NCI-H446 (cell line): Measurements from ENCODE around the gene THBS3.
"Not testable (repeated sequence)": the region's sequence is repeated elsewhere in the genome, so short reads cannot be mapped to it uniquely, and the experiment has no call there.

Experiments
- DNase-seq, 2 experiments: peaks; one replicate each; lab custom pipeline; 2025; lab: John Stamatoyannopoulos, UW

THBS3 gene

DNA sequence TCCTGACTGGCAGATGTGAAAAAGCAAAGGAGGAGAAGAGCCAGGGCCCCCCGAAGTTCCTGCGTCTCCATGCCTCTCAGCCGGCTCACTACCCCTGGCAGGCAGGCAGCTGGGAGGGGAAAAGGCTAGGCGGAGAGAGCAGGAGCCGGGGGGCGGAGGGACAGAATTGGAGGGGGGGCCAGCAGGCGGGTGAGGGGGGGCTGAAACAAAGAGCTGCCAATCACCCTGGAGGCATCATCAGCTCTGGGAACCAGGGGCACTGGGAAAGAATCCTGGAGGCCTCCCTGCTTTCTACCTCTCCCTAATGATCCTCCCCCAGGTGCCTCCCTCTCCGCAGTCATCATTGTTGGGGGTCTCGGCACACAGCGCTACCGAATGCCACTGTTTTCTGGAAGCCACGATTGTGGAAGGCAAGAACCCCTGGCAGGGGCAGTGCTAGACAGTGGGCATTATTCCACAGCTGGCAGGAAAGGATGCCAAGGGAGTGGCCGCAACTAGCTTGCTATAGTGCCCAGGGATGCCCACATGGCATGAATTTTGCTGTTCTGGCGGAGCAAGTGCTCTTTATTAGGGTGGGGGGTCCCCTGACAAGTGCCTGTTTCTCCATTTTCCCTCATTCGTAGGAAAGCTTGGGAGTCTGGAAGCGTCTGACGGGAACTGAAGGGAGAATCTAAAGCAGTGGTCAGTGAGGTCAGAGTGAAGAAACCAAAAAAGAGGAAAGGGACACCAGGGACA lies at the start of gene THBS3:
Gene THBS3, minus strand, starts transcription at position 92 of the 735 bp plus-strand sequence. Its CDS starts 21 bp downstream, at position 71.
- peak; percentile 68 to 75 for DNase-seq

DNA sequence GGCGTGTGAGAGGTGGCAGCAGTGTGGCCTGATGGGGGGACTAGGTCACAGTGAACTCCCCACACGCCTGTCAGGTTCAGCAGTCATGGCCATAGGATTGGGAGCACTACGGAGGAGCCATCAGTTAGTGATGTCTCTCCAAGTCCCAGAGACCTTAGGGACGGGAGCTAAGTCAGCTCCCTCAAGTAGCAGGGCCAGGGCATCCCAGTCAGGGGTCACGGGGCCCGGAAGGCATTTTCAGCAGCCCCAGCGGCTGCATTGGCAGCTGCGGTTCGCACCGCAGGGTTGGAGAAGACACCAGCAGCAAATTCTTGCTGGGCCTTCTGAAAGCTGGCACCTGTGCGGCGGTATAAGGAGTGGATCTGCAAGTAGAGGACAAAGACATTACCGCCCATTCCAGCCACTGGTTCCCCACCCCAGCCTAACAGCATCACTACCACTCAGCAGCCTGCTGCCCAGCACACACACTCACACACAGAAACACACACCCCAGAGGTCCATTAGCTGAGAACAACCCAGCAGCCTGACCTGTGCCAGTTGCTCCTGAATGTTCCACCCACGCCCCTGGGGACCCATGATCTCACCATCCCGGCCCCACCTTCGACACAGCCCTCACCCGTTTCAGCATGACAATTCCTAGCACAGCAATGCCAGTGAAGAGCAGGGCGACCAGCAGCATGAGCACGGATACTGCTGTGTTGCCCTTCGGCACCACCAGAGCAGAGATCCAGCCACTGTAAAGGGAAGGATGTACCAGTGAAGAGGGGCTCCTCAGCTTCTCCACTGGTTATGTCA lies 48.6 kb upstream of the THBS3 start:
- DNase-seq, result no peak

DNA sequence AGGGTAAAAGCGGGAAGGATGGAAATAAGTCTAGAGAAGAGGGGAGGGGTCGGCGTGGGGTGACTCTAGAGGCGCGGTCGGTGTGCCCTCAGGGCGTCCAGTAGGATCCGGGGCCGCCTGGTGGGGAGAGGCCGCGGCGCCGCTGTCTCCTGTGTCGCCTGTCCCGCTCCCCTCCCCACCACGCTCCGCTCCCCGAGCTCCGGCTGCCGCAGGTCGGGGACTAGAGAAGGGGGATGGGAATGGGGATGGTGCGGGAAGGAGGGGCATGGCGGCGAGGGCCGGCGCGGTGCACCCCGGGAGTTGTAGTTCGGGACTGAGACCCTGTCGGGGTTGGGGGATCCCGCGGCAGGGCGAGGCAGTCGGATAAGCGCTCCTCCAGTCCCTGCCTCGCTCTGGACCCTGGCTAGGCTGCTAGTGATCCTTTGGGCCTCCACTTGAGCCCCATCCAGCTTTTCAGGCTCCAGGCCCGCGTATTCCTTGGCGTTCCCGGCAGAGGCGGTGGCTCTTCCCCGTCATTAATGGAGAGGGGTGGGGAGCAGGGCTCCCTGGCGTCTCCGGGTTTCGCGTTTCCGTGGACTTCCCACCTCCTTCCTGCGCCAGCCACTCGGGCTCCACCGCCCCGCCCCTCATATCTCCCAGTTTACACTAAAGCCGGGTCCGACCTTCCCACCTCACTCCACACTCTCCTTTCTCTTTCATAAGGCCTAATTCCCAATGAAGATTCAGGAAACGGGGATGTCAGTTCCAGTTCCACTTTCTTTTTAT lies 47.7 kb upstream of the THBS3 start, which contains the start of gene ENTREP3:
Gene ENTREP3, minus strand, starts transcription at position 241 of the 765 bp plus-strand sequence. CDS start 606 bp downstream, outside the sequence.
- peak; percentile 84 to 92 for DNase-seq

DNA sequence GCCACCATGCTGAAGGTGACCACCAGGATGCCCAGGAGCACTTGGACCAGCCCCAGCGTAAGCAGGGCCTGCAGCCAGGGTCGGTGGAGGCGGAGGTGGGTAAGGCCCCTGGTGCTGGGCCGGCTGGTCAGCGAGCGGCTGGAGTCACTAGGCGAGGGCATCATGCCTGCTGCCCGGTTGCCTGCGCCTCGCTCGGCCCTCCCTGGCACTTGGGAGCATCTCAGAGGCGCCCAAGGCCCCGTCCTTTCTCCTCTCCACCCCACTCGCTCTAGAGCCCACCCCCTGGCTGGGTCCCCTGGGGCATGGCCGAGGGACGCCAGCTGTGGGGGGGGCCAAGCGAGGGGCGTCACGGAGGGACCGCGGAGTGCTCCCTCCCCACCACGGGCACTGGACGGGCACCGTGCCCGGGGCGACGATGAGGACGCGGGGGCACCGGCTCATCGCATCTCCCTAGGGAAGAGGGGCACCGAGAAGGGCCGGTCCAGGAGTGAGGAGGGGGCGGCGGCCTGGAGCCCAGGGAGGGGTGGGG lies 47.1 kb upstream of the THBS3 start:
- no peak for DNase-seq

DNA sequence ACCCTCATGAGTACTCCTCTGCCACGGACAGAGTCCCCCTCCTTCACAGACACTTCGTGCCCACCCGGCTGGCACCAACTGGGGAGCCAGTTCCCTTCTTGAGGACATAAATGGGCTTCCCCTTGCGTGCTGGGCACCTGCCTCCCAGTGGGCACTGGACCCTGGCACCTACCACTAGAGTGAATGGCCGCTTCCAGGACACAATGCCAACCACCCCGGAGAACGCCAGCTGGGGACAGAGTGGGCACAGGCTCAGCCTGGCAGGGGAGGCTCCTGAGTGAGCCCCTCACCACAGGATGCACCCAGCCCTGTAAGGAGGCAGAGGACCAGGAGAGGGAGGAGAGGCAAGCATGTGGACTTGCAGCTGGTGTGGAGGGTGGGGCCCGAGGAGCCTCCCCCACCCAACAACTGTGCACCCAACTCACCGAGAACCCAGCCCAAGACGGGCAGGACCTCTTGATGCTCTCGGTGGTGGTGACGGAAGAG lies 46.6 kb upstream of the THBS3 start:
- no peak for DNase-seq

DNA sequence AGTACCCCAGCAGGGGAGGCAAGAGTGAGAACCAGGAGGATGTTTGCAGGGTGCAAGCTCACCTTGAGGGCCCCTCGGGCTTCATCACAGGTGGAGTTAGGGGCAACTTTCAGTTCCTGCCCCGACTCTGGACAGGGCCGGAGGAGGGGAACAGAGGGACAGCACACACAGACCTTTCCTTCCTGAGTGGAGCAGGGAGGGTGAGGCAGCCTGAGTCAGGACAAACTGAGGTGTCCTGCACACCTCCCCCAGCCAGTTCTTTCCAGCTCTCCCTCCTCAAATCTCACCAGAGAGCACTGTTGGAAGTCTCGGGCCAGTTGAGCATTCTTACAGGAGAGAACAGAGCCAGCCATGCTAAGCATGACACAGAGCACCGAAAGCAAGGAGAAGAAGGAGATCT lies 46.1 kb upstream of the THBS3 start:
- no peak for DNase-seq

DNA sequence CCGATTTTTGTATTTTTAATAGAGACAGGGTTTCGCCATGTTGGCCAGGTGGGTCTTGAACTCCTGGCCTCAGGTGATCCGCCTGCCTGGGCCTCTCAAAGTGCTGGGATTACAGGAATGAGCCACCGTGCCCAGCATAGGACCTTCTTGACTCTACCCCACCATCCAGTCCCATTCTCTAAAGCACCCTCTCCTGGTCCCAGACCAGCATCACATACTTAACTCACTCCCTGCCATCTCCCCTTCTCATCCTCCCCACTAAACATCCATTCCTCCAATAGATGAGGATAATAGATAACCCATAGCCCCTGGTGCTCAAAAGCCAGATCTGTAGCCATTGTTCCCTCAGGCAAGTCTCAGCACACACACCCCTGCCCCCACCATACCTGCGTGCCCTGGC lies 45.5 kb upstream of the THBS3 start:
- DNase-seq, result no peak

DNA sequence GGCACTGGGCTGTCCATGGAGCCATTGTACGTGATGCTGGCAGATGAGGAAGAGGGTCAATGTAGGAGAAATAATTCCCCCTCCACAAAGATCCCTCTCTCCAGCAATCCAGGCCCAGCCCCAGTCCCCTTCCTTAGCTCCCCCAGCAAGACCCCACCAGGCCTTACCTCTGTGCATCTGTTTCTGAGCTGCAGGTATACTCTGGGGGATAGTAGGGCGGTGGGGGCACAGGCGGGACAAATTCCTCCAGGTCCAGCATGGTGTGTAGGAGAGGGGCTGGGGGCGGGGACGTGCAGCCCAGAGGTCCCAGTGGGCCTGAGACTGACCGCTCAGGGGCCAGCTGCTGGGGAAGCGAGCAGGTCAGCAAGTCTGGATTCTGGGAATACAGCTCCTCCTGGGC lies 43.9 kb upstream of the THBS3 start:
- DNase-seq, result no peak

DNA sequence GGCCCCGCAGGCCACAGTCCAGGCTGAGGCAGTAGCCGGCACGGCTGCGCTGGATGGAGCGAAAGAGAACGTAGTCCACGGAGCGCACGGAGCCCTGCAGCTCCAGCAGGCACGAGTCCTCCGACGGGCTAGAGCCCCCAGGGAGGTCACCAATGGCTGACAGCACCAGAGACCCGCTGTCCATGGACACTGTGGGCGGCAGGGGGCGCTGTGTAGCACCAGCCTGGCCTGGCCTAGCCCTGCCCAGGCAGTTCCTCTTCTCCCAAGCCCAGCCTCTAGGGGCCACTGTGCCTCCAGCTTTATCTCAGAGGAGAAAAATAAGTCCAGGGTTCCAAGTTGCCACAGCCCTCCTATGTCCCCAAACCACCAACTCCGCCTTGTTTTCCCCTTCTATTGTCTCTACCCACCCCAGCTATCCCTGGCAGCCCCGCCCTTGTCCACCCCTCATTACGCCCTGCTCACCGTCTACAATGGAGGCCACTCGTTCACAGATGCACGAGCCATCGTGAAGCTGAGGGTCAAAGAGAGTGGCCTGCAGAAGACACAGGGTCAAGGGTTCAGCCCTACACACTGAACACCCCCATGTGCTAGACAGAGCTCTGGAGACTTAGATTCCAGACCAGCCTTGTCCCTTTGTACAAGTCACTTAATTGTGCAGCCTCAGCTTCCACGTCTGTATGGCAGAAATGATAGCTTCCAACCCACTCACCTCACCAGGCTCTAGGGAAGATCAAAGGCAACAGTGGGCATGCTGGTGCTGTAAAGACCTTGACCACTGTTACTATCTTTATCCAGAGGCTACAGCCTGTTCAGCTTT lies 43.1 kb upstream of the THBS3 start:
- DNase-seq, result peak; percentile 94 to 96

DNA sequence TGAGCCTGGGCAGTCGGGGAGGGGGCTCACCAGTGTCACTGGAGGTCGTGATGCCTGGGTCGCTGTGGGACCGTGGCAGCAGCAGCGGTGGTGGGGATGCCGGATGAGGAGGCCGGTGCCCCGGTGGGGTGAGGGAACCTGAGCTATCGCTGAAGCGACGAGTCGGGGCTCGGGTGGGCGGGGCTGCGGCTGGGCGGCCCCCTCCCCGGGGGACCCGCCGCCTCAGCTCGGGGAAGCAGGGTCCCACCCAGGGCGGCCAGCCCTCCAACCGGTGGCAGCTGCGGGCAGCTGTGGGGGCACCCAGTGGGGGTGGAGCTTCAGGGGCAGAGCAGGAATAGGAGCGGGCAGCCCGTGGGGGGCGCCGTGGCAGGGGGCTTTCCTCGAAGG lies 42.5 kb upstream of the THBS3 start:
- DNase-seq, result no peak

DNA sequence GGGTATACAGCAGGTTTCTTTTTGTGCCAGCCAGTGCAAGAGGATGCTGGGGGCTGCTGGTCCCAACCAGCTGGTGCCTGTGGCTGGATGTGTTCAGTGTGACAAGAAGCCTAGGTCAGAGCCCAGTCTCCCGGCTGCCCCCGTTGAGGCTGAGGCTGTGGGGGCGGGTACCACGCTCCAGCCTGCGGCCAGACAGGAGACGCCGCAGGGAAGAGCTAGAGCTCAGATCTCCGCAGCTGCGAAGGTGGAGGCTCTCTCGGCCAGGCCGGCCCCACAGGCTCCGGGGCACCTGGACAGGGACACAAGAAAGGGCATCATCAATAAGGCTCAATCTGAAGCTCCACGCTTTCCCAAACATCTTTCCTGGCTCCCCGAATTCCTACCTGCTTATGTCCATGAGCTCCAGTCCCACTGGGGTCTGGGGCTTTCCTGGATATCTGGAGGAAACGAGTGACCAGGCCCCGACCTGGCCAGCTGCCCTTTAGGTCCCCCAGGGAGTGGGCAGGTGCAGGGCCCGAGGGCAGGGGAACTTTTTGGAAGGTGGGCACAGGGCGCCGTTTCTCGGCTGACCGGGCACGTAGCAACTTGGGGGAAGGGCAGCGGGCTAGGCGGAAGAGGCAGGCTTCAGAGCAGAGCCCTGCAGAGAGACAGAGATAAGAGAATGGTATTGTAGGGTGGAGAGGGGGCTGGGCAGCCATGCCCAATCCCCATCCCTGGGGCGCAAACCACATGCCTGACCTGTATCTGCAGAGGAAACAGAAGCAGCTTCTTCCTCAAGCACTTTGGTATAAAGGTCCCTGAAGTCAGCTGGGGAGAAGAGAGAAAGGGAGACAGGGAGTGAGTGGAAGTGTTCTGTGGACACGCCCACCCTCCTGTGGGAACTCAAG lies 40.2 kb upstream of the THBS3 start:
- DNase-seq, result no peak

DNA sequence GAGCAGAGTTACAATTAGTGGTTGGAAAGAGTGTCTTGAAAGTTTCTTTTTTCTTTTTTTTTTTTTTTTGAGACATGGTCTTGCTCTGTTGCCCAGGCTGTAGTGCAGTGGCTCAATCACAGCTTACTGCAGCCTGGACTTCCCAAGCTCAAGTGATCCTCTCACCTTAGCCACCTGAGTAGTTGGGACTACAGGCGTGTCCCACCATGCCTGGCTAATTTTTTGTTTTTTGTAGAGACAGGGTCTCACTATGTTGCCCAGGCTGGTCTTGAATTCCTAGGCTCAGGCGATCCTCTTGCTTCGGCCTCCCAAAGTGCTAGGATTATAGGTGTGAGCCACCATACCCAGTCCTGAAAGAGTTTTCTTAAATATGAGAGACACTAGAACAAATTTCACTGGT lies 39.1 kb upstream of the THBS3 start:
- not testable (repeated sequence) for DNase-seq

DNA sequence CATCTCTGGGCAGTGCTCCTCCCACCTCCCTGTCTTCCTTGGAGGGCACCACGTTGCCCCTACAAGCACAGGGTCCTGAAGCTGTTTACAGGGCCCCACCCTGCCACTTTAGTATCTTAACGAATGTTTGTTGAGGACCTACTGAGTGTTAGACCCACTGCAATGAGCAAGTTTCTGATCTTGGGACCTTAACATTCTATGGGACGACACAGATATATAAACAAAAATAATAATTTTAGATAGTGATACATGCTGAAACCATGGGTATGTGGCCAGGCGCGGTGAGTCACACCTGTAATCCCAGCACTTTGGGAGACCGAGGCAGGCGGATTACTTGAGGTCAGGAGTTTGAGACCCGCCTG lies 37.4 kb upstream of the THBS3 start:
- DNase-seq, result no peak

DNA sequence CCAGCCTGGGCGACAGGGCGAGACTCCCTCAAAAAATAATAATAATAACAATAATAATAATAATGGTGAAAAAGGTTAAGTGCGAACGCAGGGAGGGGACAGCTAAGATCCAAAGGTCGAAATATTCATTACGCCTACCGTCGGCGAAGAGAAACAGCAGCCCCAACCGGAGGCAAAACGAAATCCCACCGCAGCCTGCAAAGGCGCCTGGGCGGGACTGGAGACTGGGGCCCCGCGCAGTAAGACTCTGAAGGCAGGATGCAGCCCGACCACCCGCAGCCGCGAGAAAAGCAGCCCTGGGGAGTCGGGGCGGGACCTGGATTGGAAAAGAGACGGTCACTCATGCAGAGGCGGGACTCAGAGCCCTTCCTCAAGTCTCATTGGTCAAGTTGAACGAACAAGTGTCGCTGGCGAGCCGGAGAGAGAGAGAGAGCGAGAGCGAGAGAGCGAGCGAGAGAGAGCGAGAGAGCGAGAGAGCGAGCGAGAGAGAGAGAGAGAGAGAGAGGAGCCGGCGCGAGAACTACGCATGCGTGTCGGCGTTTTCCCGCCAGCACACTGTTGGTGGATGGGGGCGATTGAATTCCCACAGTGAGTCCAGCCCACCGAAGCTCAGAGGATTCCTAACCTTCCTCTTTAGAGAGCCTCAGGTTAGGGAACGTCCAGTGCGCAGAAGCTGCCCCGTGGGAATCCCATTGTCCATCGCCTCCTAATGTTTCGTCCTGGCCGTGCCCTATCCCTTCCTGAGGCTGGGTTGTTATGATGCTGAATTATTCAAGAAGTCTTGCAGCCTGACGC lies 36.9 kb upstream of the THBS3 start:
- peak; percentile 99 to 100 for DNase-seq

DNA sequence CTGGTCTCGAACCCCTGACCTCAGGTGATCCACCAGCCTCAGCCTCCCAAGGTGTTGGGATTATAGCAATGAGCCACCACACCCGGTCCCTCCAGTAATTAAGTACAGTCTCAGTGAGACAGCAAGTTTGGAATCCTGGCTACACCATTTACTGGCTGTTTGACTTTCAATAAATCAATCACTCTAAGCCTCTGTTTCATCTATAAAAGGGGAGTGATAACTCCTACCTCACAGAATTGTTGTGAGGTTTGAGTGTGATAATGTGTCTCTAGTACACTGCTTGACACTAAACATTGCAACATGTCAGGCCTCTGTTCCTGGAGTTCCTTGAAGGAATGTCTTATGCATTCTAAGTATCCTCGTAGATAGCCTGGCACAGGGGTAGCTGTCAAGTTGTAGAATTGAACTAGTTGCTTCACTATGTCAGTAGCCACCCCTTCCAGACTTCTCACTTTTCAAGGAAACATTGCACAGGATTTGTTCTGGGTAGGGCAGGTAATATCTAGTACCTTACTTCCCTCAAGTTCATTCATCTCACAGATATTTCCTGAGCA lies 35.2 kb upstream of the THBS3 start:
- DNase-seq, result no peak

DNA sequence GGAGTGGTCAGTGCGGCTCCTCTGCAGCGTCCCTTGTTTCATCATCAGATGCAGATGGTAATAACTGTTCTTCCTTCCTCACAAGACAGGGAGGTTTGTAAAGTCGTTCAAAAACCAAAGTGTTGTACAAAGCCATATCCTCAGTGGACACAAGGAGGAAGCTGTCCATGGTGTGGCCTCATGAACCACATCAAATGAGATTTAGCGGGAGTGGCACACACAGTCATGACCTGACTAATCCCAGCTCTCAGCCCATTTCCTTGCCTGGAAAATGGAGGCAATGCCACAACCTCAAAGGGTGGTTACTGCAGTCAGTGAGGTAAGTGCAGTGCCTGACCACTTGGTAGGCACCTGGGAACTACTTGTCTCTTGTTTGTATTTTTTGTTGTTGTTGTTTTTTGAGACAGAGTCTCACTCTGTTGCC lies 34.2 kb upstream of the THBS3 start:
- DNase-seq, result no peak

DNA sequence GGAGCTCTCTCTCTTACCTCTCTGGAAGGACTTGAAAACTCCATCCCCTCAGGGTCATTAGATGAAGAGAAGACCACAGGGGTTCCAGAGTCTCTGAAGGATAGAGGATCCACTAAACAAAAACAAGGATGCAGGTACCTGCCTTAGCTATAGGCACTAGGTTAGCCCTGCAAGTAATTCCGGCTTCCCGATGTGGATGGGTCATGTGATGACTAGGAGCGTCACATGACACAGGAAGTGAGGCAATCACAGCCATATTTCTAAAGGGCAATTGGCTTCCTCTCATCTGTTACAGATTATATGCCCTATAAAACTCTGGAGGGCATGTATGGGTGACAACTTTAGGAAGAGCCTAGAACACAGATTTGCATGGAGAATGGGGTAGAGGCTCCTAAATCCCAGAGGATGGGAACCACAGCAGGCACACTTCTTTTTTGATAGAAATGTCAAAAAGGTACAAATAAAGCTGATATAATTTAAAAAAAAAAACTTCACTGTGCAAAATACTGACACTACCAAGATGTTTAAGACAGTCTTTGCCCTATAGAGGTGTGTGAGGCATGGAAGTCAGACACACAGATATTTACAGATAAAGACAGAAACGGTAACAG lies 33.5 kb upstream of the THBS3 start:
- DNase-seq, result peak; percentile 77 to 88

DNA sequence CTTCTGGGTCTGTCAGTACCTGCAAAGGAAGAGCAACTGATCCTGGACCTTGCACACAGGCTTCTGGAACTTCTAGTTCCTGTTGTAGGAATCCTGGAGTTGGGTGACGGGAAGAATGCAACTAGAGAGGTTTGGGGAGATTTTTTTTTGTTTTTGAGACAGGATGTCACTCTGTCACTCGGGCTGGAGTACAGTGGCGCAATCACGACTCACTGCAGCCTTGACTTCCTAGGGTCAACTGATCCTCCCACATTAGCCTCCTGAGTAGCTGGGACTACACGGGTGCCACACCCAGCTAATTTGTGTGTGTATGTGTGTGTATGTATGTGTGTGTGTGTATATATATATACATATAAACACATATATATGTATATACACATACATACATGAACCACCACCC lies 28.8 kb upstream of the THBS3 start:
- no peak for DNase-seq

DNA sequence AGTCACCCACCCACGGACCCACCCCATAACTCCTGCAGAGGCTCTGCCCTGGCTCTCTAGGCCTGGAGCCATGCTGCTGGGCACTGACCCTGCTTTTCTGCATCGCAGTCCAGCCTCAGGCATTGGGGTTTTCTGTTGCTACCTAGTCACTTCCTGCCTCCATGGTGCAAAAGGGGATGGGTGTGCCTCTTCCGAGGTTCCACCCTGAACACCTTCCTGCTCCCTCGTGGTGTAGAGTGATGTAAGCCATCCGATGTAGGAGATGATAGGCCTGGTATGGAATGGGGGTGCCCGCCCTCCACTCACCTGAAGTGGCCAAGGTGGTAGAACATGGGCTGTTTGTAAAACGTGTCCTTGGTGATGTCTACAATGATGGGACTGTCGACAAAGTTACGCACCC lies 27.7 kb upstream of the THBS3 start:
- DNase-seq, result not testable (repeated sequence)
